PFSK-1 (cell line): ENCODE measurements around the gene PYGO1.

ENCODE experiments used
- FOXP2 ChIP-seq: optimal IDR thresholded peaks from 2 replicates; pipeline ENCODE3; 2011; ENCODE audit warnings: borderline replicate concordance, control low read depth, inconsistent platforms; ENCODE audit not compliant: insufficient read depth; ENCODE audit errors: extremely low read length, extremely low read depth
- POLR2AphosphoS5 ChIP-seq: IDR thresholded peaks from 2 replicates; pipeline ENCODE4 v1.6.1; 2012; ENCODE audit warnings: low read depth, mild to moderate bottlenecking, control low read depth, low read length, moderate library complexity
- REST ChIP-seq, 2 experiments: IDR thresholded peaks; 2 replicates each; pipeline versions ENCODE4 v1.6.1 to v1.8.0; 2011 to 2012; ENCODE audit warnings: low read depth in 2 of 2, low read length in 2 of 2, control low read depth in 1 of 2, inconsistent platforms in 1 of 2, mild to moderate bottlenecking in 1 of 2, moderate library complexity in 1 of 2; ENCODE audit not compliant: insufficient read depth in 1 of 2
- SIN3A ChIP-seq: IDR thresholded peaks from 2 replicates; pipeline ENCODE4 v1.6.1; 2012; ENCODE audit warnings: mild to moderate bottlenecking, low read length, moderate library complexity, borderline replicate concordance; ENCODE audit not compliant: insufficient read depth
- TAF1 ChIP-seq: IDR thresholded peaks from 2 replicates; pipeline ENCODE4 v1.6.1; 2012; ENCODE audit warnings: low read length, control low read depth, borderline replicate concordance; ENCODE audit not compliant: insufficient read depth

DNA sequence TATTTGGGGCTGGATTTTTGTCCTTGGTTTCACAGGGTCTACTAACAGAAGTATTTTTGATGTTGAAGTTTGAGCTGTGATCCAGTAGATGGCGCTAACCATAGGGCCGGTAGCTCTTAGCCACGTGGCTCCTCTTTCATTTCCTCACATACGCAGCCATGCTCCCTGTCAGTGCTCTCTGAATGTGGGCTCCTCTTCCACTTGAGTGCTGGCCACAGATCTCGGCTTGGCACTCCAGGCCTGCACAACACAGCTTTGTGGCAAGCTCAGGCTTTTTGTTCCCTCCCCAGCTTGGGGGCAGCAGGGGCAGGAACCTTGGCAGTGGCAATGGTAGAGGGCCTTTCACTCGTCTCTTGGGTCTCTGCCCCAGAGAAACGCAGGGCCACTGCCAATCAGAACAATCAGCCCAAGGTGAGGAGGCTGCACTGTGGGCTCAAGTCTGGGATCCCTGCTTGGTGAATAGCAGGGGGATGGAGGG, 61.5 kb downstream of the PYGO1 start:
- TF ChIP-seq POLR2AphosphoS5 (no peak), TAF1 (no peak), FOXP2 (no peak), SIN3A (no peak), REST (IDR thresholded peaks at IDR 0.05; ENCODE audit: insufficient read depth in 1 of 2, low read depth in 2 of 2, low read length in 2 of 2) (no peak)
